GM18867 (cell line): ENCODE data around the gene PHAF1.
A peak's percentile ranks its signal among the peaks of the same experiment; 100 is the strongest.

Source experiments
- ATAC-seq: cut with Tn5 transposase; IDR thresholded peaks from one replicate; pipeline ENCODE4 v1.9.1; 2021; ENCODE audit warnings: mild to moderate bottlenecking, moderate library complexity; ENCODE audit not compliant: unreplicated experiment

The PHAF1 gene

DNA sequence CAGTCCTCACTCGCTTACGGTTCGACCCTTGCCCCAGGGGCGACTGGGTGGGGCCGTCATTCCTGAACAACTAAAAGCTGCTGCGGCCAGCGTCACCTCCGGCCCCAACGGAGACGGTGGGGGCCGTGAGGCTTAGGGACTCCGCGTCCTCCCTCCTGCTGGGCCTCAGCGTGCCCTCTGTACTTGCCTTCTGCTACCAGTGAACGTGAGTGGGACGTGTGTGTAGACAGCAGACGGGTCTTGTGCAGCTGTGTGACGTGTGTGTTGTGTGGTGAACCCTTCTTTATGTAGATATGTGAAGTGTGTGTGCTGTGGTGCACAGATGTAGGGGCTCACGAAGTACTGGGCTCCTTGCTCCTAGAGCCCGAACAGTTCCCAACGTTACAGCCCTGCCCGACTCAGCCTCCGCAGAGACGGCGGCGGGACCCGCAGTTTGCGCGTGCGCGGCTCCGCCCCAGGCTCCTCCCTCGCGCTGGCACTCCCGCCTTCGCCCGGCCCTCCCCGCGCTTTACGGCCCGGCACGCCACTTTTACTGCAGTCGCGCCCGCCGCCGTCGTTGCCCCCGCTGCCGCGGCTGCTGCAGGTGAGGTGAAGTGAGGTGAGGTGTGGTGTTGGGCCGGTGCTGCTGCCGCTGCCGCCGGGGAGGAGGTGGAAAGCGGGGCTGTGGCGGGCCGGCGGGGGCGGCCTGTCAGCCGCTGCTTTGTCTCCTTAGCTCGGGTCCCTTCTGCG lies at the start of gene PHAF1:
TSS of gene PHAF1 (plus strand) at position 535 of the 729 bp plus-strand sequence. CDS start 235 bp downstream, outside the sequence.
- peak; percentile 81 for ATAC-seq

DNA sequence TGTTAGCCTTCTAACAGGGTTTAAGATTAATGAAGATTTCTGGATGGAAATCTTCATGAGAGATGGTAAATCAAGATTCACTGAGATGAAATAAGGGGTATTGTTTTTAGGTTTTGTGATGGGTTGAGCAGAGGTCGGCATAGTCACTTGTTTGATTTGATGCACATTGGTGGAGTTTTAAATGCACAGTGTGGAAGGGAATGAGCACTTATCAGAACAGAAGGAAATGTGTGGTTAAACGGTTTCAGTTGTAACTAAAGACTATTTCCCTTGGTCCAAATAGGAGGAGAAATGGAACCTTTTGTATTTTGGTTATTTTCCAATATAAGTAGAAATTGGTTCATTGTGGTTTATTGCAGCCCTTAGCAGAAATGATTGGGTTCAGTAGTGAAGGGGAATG lies 46.7 kb upstream of the PHAF1 start:
- ATAC-seq = no peak

DNA sequence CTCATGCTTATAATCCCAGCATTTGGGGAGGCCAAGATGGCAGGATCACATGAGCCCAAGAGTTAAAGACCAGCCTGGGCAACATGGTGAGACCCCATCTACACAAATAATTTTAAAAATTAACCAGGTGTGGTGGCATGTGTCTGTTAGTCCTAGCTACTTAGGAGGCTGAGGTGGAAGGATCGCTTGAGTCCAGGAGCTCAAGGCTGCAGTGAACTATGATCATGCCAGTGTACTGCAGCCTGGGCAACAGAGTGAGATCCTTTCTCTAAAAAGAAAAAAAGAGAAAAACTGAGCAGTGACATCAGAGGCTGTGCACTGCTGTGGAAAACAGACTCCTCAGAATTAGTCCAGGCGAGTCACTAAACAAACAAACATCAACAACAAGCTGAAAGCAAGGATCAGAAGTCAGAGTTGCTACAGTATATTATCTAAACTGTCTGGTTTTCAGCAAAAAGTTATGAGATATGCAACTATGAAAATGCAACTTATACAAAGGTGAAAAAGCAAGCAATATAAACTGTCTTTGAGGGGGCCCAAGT lies 41.5 kb upstream of the PHAF1 start:
- no peak for ATAC-seq

DNA sequence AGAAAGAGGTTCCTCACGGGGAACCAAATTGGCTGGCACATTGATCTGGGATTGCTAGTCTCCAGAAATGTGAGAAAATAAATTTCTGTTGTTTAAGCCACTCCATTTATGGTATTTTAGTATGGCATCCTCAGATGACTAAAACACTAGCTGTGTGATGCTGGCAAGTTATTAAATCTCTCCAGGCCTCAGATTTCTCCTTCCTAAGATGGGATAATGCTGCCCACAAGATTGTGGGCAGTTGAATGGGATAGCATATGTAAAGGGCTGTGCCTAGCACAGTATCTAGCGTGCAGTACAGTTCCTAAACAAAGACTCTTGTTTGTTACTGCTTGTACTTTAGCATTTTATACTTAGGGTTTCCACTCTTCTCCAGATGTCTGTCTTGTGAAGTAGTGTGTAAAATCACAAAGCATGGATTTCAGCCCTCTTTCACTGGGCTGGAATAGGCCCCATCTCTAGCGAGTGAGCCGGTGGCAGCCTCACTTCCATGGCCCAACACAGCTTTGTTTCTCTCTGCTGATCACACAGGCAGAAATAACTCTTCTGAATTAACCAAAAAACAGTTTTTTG lies 38.2 kb upstream of the PHAF1 start:
- ATAC-seq = no peak

DNA sequence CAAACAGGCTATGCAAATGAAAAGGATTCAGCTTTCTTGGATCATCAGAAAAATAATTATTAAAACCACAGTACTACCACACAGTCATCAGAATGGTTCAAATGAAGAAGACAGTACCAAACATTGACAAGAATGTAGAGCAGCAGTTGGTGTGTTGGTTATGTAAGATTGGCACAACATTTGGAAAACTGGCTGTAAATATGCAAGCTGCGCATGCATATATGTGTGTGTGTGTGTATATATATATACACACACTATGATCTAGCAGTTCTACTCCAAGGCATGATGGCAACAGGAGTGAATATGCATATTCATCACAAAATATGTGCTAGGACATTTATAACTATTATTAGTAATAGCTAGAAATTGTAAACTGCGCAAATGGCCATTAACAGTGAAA lies 34.4 kb upstream of the PHAF1 start:
- no peak for ATAC-seq

DNA sequence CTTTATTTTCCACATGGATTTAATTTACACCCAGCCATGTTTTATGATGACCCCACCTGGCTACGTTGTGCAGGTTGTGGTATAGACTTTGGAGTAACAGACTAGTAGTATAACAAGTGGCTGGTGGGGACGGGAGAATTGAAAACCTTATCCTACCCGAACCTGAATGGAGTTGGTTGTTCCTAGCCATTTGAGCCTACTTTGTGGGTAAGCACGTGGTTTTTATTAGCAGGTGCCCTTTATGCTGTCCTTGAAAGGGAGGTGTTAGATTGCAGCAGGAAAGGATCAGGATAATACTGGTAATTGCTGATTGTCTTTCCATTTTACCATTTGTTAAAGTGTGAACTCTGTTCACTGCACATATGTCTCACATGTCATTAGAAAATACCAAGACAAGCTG lies 31.9 kb upstream of the PHAF1 start:
- ATAC-seq = no peak

DNA sequence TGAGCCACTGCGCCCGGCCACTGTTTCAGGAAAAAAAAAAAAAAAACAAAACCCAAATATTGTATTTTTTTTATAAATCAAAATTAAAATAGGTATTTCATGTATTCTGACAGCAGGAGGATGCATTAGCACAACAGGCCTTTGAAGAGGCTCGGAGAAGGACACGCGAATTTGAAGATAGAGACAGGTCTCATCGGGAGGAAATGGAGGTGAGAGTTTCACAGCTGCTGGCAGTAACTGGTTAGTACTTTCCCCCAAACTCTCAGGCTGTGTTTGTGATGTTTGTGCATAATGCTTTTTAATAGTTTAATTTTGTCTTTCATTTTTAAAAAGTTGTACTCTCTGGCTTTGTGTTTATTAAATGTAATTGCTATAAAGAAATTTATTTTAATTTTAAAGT lies 27.6 kb upstream of the PHAF1 start:
- no peak for ATAC-seq

DNA sequence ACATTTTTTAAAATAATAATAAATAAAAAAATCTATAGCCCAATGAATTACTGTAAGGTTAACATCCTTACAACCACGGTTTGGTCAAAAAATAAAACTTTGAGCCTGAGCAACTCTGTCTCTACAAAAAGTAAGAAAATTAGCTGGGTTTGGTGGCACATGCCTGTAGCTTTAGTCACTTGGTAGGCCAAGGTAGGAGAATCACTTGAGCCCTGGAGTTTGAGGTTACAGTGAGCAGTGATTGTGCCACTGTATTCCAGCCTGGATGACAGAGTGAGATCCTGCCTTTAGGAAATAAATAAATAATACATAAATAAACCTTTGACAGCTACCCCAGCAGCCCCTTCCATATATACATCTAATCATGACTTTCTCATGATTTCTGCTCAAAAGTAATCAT lies 26.9 kb upstream of the PHAF1 start:
- ATAC-seq = no peak

DNA sequence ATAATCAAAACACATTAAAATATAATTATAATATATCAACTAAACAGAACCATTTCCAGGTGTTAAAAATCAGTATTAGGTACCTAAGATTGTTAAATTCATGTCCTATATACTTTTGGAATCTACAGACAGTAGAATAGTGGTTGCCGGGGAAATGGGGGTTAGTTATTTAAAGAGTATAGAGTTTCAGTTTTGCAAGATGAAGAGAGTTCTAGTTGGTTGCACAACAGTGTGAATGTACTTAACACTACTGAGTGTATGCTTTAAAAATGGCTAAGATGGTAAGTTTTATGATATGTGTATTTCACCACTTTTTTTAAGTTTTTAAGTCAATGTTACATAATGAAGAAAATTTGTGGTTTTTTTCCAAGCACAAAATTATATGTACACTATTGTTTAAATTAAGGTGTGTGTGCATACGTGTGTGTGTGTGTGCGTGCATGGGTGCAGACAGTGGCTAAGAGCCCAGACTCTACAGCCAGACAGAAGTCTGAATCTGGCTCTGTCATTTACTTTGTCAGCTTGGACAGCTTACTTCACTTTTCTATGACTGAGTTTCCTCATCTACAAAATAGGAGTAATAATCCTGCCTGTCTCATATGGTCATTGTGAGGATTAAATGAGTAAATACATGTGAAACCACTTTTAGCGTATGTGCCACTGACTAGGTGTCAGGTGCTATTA lies 25.3 kb upstream of the PHAF1 start:
- ATAC-seq = peak; percentile 68

DNA sequence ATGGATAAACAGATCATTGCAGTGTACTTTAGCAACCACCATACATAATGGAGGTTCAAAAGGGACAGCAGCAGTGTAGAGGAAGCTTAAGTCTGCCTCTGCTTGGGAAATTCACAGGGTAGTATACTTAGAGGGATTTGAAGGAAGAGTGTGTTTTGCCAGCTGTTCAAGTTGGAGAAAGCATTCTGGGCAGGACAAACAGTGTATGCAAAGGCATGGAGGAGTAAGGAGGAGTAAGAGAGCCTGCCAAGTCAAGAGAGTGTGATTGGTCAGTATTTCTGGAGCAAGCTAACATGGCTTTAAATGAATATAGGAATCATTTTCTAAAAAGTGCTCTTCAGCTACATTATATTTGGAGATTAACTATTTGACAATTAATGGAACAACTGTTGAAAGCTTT lies 22.9 kb upstream of the PHAF1 start:
- ATAC-seq = no peak

DNA sequence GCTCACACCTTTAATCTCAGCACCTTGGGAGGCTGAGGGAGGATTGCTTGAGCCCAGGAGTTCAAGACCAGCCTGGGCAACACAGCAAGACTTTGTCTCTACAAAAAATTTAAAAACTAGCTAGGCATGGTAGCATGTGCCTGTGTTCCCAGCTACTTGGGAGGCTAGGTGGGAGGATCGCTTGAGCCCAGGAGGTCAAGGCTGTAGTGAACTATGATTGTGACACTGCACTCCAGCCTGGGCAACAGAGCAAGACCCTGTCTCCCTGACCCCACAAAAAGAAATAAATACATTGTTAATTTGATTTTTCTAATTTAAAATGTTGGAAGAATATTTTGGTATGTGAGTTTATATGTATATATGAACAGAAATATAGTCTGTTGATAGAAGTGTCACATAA lies 22.4 kb upstream of the PHAF1 start:
- ATAC-seq = no peak

DNA sequence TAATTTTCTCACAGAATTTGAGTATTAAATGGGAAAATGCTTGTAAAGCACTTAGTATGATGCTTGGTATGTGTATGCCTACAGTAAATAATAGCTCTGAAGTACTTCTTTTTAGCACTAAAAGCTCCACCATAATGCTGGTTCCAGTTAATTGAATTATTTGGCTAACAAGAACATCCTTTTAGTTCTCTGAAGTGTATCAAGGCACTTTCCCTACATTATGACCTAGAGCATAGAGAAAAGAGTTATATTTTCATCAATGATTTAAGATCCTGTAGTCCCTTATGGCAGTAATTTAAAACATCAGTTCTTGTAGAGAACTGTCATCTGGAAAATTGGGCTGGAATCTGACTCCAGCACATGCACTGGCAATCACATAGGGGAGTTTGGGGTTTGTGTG lies 21.9 kb upstream of the PHAF1 start:
- no peak for ATAC-seq

DNA sequence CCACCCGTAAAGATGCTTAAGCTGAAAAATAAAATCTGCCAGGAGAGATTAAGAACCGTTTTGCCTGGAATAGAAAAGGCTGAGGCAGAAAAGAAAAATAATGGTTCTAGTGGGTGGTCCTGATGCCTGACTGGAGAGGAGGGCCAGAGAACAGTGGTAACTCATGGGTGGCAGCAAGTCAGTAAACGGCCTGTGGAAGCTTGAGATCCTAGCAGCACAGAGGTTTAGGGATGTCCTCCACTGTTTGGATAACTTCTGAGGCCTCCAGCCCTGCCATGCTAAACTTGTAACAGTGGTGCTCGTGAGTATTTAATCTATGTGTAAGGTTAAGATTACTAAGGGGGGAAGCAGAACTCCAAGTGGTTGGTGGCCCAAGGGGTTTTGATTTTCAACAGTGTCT lies 21.2 kb upstream of the PHAF1 start:
- no peak for ATAC-seq

DNA sequence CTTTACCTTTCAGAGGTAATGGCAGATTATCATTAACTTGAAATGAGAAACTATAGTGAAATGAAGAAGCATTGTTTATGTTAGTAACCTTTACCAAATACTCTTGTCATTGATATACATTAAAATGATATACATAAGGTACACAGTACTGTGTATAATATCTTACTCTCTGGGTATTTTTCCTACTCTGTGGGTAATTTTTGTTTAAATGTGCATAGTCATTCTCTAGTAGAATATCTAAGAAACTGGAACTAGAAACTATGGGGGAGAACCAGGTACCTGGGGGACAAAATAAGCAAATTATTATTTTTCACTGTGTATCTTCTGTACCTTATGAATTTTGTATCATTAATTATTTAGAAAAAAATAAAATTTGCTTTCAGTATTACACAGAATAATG lies 20.6 kb upstream of the PHAF1 start:
- no peak for ATAC-seq

DNA sequence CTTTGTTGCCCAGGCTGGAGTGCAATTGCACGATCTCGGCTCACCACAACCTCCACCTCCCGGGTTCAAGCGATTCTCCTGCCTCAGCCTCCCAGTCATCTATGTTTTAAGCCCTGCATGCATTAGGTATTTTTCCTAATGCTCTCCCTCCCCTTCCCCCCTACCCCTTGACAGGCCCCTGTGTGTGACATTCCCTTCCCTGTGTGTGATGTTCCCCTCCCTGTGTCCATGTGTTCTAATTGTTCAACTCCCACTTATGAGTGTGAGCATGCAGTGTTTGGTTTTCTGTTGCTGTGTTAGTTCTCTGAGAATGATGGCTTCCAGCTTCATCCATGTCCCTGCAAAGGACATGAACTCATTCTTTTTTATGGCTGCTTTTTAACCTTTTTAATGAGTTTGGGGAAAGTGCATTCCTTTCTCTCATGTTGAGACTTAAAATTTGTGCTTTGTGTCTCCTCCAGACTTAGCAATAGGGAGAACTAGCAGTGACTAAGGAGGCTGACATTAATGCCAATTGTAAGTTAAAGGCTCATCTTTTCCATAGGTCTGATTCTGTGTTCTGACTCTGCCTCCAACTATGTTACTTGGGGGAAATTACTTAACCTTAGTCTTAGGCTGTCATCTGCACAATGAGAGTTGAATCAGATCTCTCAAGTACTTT lies 17.7 kb upstream of the PHAF1 start:
- no peak for ATAC-seq

DNA sequence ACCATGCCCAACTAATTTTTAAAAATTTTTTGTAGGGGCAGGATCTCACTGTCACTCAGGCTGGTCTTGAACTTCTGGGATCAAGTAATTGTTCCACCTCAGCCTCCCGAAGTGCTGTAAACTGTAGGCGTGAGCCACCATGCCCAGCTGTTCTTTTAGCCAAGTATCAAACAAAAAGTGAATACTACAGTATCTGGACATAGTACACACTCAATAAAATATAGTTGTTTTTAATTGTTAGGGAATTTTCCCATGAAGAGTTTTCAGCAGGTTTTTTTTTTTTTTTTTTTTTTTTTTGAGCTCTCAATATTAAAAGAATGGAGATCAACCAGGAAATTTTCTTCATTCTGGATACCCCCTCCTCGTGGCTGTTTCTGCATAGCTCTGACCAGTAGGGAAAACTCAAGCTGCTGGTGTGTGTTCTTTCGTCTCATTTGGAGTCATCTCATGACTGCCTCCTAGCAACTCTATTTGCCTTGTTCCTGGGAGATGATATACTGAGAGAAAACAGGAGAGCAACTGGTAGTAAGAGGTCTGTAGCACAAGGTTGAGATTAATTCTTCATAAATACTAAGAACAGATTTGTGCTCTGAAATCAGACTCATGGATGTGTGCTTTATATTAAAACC lies 16.5 kb upstream of the PHAF1 start:
- ATAC-seq = no peak

DNA sequence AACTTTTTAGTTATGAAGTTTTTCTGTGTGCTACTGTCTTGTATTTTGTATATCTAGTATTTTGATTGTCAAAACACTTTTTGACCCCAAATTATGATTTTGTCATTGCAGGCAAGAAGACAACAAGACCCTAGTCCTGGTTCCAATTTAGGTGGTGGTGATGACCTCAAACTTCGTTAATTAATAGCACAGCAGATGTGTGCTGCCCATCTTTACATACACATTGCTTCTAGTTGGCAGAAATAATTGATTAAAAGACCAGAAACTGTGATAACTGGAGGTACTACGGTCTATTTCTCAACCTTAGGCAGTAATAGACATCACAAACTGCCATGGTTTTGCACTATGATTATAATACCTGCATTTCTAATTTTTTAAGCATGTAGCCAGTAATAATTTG lies 11.1 kb upstream of the PHAF1 start:
- no peak for ATAC-seq

DNA sequence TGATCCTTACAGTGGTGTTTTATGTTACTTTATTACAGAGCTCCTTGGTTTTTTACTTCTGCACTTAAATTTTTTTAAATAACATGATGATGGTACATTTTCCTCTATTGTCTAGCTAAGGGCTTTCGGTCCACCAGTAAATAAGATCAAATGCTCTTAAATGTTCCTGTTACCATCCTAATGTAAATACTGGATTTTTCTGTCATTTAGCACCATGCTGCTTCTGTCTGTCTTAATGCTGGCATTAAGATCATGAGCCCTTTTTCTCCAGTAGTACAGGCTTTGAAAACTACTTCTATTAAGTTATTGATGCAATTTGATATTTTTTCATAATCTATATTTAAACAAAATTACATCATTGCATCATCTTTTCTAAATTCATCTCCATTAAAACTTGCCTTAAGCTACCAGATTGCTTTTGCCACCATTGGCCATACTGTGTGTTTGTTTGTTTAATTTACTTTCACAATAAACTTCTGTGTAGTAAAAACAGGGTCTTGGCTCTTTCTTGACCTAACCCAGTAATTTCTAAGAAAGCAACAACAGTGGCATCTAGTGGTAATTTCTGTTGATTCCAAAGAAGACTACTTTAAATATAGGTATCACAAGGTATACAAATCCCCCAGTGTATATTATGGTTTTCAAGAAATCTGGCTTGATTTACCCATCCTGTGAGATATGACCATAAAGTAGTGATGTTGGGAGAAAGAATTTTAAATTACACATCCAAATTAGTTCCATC lies 9.0 kb upstream of the PHAF1 start:
- ATAC-seq = no peak

DNA sequence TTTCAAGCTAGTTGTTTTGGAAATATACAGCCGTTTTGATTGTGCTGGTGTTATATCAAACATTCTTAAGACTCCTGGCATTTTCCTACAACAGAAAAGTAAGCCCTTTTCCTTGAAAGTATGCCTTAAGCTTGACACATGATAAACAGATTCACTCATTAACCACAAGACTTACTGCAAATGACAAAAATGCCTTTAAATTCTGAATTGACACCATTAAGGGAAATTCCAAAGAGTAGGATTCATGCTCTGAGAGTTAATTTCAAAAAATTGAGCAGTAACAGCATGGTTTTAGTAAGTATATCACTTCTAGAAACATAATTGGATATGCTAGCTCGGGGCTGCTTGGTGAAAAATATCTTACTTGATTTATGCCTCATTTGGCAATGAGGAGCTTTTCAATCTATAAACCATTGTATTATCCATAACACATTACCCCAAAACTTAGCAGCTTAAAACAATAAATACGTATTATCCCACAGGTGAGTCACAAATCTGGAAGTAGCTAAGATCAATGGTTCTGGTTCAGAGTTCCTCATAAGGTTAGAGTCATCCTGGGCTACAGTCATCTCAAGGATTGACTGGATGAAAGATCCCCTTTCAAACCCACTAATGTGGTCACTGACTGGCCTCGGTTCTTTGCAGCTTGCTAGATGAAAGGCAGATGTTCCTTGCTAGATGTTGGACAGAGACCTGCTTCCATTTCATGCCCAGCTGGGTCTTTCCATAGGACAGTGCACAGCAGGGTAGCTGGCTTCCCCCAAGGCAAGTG lies 8.2 kb upstream of the PHAF1 start:
- ATAC-seq = no peak

DNA sequence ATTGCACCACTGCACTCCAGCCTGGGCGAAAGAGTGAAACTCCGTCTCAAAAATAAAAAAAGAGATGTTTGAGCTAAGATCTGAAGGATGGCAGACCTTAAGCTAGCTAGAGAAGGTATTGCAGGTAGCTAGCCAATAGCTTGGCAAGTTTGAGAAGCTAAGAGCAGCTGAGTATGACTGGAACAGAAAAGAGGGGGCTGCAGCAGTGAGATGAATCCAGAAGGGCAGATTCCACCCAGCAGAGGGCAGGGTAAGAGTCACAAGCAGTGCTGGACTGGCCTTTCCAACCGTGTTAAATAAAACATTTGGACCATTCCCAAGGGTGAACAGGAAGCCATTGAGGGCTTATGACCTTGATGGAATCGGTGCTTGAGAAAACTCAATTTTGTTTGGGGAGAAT lies 5.7 kb upstream of the PHAF1 start:
- no peak for ATAC-seq
